Liver (tissue), 9 donors: ENCODE results near the gene CAPN3. TPM values are rescaled to one million over a fixed set of nuclear protein-coding genes. Genes with fewer than 3 reads are reported as not detected.

Experiments used
- DNase-seq: peaks from one replicate; pipeline ENCODE4 v3.0.0-alpha.2; 2017; ENCODE audit warnings: low spot score
- H3K27ac ChIP-seq, 2 donors: one replicate each; pipeline ENCODE4 v1.7.0; 2013; ENCODE audit warnings: inconsistent platforms in 2 of 2, low read length in 2 of 2, control low read depth in 1 of 2, low read depth in 1 of 2, mild to moderate bottlenecking in 1 of 2
- H3K27me3 ChIP-seq, 4 donors: one replicate each; pipeline versions ENCODE4 v1.6.1 to v1.7.0; 2013; ENCODE audit warnings: low read length in 3 of 4, inconsistent platforms in 1 of 4, mild to moderate bottlenecking in 1 of 4, moderate library complexity in 1 of 4; ENCODE audit not compliant: control insufficient read depth in 4 of 4, insufficient read depth in 4 of 4
- H3K36me3 ChIP-seq, 4 donors: one replicate each; pipeline versions ENCODE4 v1.6.1 to v1.7.0; 2013; ENCODE audit warnings: low read length in 3 of 4, mild to moderate bottlenecking in 3 of 4, low read depth in 1 of 4, moderate library complexity in 1 of 4; ENCODE audit not compliant: control insufficient read depth in 4 of 4, insufficient read depth in 3 of 4
- H3K4me1 ChIP-seq, 4 donors: one replicate each; pipeline versions ENCODE4 v1.6.1 to v1.7.0; 2013; ENCODE audit warnings: low read length in 3 of 4, mild to moderate bottlenecking in 3 of 4, moderate library complexity in 1 of 4; ENCODE audit not compliant: control insufficient read depth in 4 of 4, insufficient read depth in 4 of 4
- H3K4me3 ChIP-seq, 3 donors: one replicate each; pipeline versions ENCODE4 v1.6.1 to v1.7.0; 2013; ENCODE audit warnings: low read length in 3 of 3, control low read depth in 1 of 3, low read depth in 1 of 3, mild to moderate bottlenecking in 1 of 3
- H3K9ac ChIP-seq, 2 donors: one replicate each; pipeline ENCODE4 v1.7.0; 2013; ENCODE audit warnings: low read length in 2 of 2, mild to moderate bottlenecking in 2 of 2, moderate library complexity in 2 of 2, control low read depth in 1 of 2, low read depth in 1 of 2
- H3K9me3 ChIP-seq, 4 donors: one replicate each; pipeline versions ENCODE4 v1.6.1 to v1.7.0; 2013; ENCODE audit warnings: low read length in 3 of 4; ENCODE audit not compliant: control insufficient read depth in 4 of 4
- GABPA ChIP-seq, 2 donors: IDR thresholded peaks in 1 of 2; conservative IDR thresholded peaks in 1 of 2; 2 replicates each; pipeline ENCODE4 v1.6.1; 2016; ENCODE audit warnings: antibody characterized with exemption in 2 of 2, mild to moderate bottlenecking in 1 of 2, moderate library complexity in 1 of 2
- HNF4A ChIP-seq, 2 donors: conservative IDR thresholded peaks; 2 replicates each; pipeline ENCODE4 v1.6.1; 2016; ENCODE audit warnings: antibody characterized with exemption in 2 of 2, mild to moderate bottlenecking in 2 of 2
- HNF4G ChIP-seq: IDR thresholded peaks from 2 replicates; pipeline ENCODE4 v1.6.1; 2016; ENCODE audit warnings: antibody characterized with exemption
- JUND ChIP-seq, 2 donors: IDR thresholded peaks; 2 replicates each; pipeline ENCODE4 v1.6.1; 2016; ENCODE audit warnings: antibody characterized with exemption in 2 of 2
- RAD21 ChIP-seq, 2 donors: IDR thresholded peaks; 2 replicates each; pipeline ENCODE4 v1.6.1; 2016; ENCODE audit warnings: antibody characterized with exemption in 2 of 2, mild to moderate bottlenecking in 2 of 2
- RXRA ChIP-seq, 2 donors: IDR thresholded peaks; 2 replicates each; pipeline ENCODE4 v1.6.1; 2017 to 2018; ENCODE audit warnings: antibody characterized with exemption in 2 of 2, mild to moderate bottlenecking in 1 of 2
- TAF1 ChIP-seq: conservative IDR thresholded peaks from 2 replicates; pipeline ENCODE4 v1.6.1; 2016; ENCODE audit warnings: antibody characterized with exemption, mild to moderate bottlenecking
- YY1 ChIP-seq: IDR thresholded peaks from 2 replicates; pipeline ENCODE4 v1.6.1; 2016; ENCODE audit warnings: antibody characterized with exemption, mild to moderate bottlenecking
- WGBS: extraction: QIAGEN DNeasy Blood & Tissue Kit; methylation state at CpG from one replicate; pipeline ENCODE4 v1.1.7; 2013; 5-methylcytosine and 5-hydroxymethylcytosine counted together
- polyA plus RNA-seq, 2 donors: library from polyadenylated mRNA; stranded (reverse) in 1 of 2; unstranded in 1 of 2; fragments of 200-250 nt in 1 of 2; fragments of >200 nt in 1 of 2; fragmentation: Nextera tagmentation in 1 of 2; extraction: Ambion mirVana in 1 of 2; gene quantifications; one replicate each; pipeline versions ENCODE4 v1.2.1 to v1.2.3, GENCODE V29; 2013 to 2015
- total RNA-seq, 2 donors: library from RNA; depleted of rRNA; stranded (reverse); fragments of >200 nt; gene quantifications; one replicate each; pipeline ENCODE4 v1.2.3, GENCODE V29; 2014
- TF ChIP-seq, protein P1 (sequence below): fragments of 150-350 bp; IDR thresholded peaks from 2 replicates; pipeline ENCODE4 v1.5.1; 2017; ENCODE audit warnings: improper control_type of control experiment, low read depth, low read length; ENCODE audit not compliant: missing input control
- TF ChIP-seq, protein P2 (sequence below): IDR thresholded peaks from 2 replicates; pipeline ENCODE4 v1.6.1; 2016; ENCODE audit warnings: antibody characterized with exemption
- TF ChIP-seq, protein P3 (sequence below): IDR thresholded peaks from 2 replicates; pipeline ENCODE4 v1.6.1; 2016; ENCODE audit warnings: antibody characterized with exemption, mild to moderate bottlenecking
- TF ChIP-seq, protein P4 (sequence below): IDR thresholded peaks from 2 replicates; pipeline ENCODE4 v1.6.1; 2016; ENCODE audit warnings: antibody characterized with exemption
- donor health status: healthy.
- donor health status: healthy.
- donor health status: healthy.
- donor health status: healthy.
- donor health status: healthy.

Gene CAPN3
- 1 to 10 TPM; 2.0 to 6.1 TPM for total RNA-seq
- polyA plus RNA-seq: 1 to 10 TPM; 2.2 to 6.1 TPM

- Histone ChIP-seq H3K27ac (no peak within 1 kb of the TSS), H3K27me3 (no peaks in the 10 kb centered on the region), H3K4me3 (no peak within 1 kb of the TSS), H3K4me1 (no peaks in the 10 kb centered on the region), H3K9me3 (no peaks in the 10 kb centered on the region), H3K9ac (no peak within 1 kb of the TSS), H3K36me3 (peaks cover 0 to 20% (median 19%) of the 10 kb centered on the region in 4 donors)
- 88% methylated on average over 1 of the region's 1 CpG for WGBS
- TF ChIP-seq, protein P1, sequence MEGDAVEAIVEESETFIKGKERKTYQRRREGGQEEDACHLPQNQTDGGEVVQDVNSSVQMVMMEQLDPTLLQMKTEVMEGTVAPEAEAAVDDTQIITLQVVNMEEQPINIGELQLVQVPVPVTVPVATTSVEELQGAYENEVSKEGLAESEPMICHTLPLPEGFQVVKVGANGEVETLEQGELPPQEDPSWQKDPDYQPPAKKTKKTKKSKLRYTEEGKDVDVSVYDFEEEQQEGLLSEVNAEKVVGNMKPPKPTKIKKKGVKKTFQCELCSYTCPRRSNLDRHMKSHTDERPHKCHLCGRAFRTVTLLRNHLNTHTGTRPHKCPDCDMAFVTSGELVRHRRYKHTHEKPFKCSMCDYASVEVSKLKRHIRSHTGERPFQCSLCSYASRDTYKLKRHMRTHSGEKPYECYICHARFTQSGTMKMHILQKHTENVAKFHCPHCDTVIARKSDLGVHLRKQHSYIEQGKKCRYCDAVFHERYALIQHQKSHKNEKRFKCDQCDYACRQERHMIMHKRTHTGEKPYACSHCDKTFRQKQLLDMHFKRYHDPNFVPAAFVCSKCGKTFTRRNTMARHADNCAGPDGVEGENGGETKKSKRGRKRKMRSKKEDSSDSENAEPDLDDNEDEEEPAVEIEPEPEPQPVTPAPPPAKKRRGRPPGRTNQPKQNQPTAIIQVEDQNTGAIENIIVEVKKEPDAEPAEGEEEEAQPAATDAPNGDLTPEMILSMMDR: no peak
- TF ChIP-seq TAF1 (no peak), HNF4G (no peak)
- no peak for DNase-seq
Measured at GRCh38 chr15:42359249-42359648, at the start of gene CAPN3. Gene CAPN3 (plus strand): TSS chr15:42359501. CDS start chr15:42359806, 305 bp downstream.

- Histone ChIP-seq H3K4me1 (peaks cover 0 to 9% (median 4%) of the 10 kb centered on the region in 4 donors), H3K9me3 (no peaks in the 10 kb centered on the region), H3K36me3 (peaks cover 0 to 24% (median 20%) of the 10 kb centered on the region in 4 donors), H3K27me3 (no peaks in the 10 kb centered on the region), H3K27ac (no peak overlapping the region), H3K4me3 (no peak overlapping the region), H3K9ac (no peak overlapping the region)
- TF ChIP-seq, protein P2, sequence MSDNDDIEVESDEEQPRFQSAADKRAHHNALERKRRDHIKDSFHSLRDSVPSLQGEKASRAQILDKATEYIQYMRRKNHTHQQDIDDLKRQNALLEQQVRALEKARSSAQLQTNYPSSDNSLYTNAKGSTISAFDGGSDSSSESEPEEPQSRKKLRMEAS: no peak
- TF ChIP-seq RAD21 (IDR thresholded peaks at IDR 0.05): peak; percentile 28 to 68
- WGBS: 56% methylated on average over 3 of the region's 3 CpGs
- no peak for DNase-seq
Measured at GRCh38 chr15:42313463-42313862, 45.8 kb upstream of the CAPN3 start.

GRCh38 chr15:42314818-42315217 lies 44.5 kb upstream of the CAPN3 start:
- TF ChIP-seq JUND (IDR thresholded peaks at IDR 0.05): no peak
- TF ChIP-seq, protein P3, sequence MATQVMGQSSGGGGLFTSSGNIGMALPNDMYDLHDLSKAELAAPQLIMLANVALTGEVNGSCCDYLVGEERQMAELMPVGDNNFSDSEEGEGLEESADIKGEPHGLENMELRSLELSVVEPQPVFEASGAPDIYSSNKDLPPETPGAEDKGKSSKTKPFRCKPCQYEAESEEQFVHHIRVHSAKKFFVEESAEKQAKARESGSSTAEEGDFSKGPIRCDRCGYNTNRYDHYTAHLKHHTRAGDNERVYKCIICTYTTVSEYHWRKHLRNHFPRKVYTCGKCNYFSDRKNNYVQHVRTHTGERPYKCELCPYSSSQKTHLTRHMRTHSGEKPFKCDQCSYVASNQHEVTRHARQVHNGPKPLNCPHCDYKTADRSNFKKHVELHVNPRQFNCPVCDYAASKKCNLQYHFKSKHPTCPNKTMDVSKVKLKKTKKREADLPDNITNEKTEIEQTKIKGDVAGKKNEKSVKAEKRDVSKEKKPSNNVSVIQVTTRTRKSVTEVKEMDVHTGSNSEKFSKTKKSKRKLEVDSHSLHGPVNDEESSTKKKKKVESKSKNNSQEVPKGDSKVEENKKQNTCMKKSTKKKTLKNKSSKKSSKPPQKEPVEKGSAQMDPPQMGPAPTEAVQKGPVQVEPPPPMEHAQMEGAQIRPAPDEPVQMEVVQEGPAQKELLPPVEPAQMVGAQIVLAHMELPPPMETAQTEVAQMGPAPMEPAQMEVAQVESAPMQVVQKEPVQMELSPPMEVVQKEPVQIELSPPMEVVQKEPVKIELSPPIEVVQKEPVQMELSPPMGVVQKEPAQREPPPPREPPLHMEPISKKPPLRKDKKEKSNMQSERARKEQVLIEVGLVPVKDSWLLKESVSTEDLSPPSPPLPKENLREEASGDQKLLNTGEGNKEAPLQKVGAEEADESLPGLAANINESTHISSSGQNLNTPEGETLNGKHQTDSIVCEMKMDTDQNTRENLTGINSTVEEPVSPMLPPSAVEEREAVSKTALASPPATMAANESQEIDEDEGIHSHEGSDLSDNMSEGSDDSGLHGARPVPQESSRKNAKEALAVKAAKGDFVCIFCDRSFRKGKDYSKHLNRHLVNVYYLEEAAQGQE: no peak
- peak; percentile 45 for TF ChIP-seq YY1
- TF ChIP-seq HNF4A (conservative IDR thresholded peaks at IDR 0.05): peak; percentile 85 to 93
- TF ChIP-seq, protein P2: no peak
- peak in 1 of 2 donors; percentile 24 for TF ChIP-seq GABPA (IDR thresholded peaks at IDR 0.05 in 1 of 2, conservative IDR thresholded peaks at IDR 0.05 in 1 of 2)
- peak; percentile 58 for TF ChIP-seq HNF4G
- TF ChIP-seq RXRA (IDR thresholded peaks at IDR 0.05): peak in 1 of 2 donors; percentile 23
- peak; percentile 43 to 51 for TF ChIP-seq RAD21 (IDR thresholded peaks at IDR 0.05)
- TF ChIP-seq, protein P4, sequence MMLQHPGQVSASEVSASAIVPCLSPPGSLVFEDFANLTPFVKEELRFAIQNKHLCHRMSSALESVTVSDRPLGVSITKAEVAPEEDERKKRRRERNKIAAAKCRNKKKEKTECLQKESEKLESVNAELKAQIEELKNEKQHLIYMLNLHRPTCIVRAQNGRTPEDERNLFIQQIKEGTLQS: no peak
- Histone ChIP-seq H3K4me1 (peaks cover 0 to 9% (median 4%) of the 10 kb centered on the region in 4 donors), H3K27me3 (no peaks in the 10 kb centered on the region), H3K27ac (no peak overlapping the region), H3K9me3 (no peaks in the 10 kb centered on the region), H3K9ac (no peak overlapping the region), H3K4me3 (no peak overlapping the region), H3K36me3 (peaks cover 0 to 18% (median 16%) of the 10 kb centered on the region in 4 donors)
- no peak for DNase-seq
- 36% methylated on average over 1 of the region's 1 CpG for WGBS
